HG03103 (cell line): ENCODE data around the gene ASGR2.
"Not testable (repeated sequence)": the region's sequence is repeated elsewhere in the genome, so short reads cannot be mapped to it uniquely, and the experiment has no call there.

Source experiments
- ATAC-seq: cut with Tn5 transposase; IDR thresholded peaks from one replicate; pipeline ENCODE4 v1.9.1; 2021; ENCODE audit warnings: low read depth; ENCODE audit not compliant: unreplicated experiment

ASGR2 gene, protein sequence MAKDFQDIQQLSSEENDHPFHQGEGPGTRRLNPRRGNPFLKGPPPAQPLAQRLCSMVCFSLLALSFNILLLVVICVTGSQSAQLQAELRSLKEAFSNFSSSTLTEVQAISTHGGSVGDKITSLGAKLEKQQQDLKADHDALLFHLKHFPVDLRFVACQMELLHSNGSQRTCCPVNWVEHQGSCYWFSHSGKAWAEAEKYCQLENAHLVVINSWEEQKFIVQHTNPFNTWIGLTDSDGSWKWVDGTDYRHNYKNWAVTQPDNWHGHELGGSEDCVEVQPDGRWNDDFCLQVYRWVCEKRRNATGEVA

DNA sequence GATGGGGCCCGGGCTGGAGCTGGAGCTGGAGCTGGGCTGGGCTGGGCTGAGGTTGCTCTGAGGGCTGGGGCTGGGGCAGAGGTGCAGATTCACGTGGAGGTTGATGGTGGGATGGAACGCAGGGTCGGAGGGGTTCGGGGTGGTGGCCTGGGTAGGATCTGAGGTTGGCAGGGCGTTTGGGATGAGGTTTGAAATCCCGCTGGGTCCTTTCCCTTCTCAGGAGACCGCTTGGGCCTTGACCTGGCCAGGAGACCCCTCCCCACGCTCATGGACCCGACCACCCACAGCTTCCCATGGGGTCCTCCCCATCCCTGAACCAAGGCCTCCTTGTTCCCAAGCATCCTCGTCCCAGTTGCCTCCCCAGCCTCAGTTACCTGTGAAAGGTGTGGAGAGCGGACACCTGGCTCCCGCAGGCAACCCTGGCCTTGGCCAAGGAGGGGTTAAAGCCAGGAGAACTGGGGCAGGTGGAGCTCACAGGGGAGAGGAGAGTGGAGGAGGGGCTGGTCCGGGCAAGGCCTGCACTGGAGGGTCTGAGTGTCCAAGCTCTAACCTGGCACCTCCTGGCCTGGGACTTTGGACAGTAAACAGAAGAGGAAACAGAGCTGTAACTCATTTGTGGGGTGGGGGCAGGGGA lies at the start of gene ASGR2:
Gene ASGR2, minus strand, starts transcription at position 582 of the 634 bp plus-strand sequence. CDS start 582 bp downstream, outside the sequence.
- no peak for ATAC-seq

DNA sequence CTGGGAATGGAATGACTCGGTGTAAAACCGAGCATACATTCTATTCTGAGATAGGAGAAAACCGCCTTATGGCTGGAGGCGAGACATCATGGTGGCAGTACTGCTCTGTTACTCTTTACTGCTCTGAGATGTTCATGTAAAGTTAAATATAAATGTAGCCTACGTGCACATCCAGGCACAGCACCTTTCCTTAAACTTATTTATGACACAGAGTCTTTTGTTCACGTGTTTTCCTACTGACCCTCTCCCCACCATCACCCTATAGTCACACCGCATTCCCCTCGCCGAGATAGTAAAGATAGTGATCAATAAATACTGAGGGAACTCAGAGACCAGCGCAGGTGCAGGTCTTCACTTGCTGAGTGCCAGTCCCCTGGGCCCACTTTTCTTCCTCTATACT lies 44.9 kb upstream of the ASGR2 start:
- not testable (repeated sequence) for ATAC-seq

DNA sequence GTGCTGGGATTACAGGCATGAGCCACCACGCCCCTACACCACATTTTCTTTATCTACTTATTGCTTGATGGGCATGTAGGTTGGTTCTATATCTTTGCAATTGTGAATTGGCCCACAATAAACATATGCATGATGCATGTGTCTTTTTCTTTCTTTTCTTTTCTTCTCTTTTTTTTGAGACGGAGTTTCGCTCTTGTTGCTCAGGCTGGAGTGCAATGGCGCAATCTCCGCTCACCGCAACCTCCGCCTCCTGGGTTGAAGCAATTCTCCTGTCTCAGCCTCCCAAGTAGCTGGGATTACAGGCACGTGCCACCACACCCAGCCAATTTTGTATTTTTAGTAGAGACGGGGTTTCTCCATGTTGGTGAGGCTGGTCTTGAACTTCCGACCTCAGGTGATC lies 43.8 kb upstream of the ASGR2 start:
- not testable (repeated sequence) for ATAC-seq

DNA sequence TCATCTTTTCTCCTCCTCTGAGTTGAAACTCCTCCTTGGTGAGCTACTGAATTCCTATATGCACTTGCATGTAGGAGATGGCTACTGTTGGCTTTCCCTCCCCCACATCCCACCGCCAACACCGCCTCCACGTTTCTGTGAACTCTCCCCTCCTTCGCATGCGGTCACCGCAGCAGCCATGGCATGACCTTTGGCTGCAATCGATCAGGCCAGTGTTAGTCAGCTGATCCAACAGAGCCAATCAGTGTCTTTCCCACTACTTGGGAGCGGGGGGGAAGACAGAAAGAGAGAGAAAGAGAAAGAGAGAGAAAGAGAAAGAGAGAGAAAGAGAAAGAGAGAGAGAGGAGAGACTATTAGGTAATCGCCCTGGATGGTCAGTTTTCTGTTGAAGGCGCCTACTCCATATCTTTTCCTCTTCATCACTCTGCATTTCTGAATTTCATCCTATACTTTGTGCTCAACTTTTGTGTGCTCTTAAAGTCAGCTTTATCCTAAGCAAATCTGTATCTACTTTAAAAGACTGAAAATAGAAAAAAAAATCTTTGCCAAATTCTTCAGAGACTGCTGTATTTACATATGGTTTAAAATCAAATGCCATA lies 41.8 kb upstream of the ASGR2 start:
- no peak for ATAC-seq

DNA sequence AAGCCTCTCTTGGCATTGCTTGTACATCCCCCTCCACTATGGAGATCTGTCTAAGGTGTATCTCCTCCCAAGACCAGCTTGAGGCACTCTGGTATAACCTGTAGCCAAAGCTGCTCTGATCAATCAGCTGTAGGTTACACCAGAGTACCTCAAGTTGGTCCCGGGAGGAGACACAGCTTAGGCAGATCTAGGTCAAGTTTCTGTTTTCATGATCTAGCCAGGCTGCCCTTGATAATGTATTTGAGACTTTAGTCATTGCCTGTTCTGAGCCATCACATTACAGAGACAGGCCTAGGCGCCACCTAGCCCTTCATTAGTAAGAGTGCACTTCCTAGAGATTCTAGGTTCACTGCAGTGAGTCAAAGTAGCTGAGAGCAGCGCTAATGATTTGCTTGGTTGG lies 33.1 kb upstream of the ASGR2 start:
- no peak for ATAC-seq

DNA sequence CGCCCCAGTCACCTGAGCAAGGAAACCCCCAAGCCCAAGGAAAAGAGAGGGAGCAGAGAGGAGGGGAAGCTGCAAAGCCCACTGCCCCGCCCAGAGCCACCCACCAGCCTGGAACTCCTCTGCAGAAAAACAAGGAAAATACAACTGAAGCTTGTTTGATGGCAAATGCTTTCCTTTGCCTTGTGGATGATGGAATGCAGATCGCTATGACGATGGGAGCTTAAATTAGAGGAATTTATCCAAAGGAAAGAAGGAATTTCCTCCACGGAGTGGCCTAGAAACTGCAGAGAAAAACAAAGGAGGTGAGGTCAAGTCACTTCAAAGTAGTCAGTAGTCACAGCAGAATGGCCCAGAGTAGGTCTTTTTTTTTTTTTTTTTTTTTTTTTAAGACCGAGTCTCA lies 31.5 kb upstream of the ASGR2 start:
- ATAC-seq: no peak

DNA sequence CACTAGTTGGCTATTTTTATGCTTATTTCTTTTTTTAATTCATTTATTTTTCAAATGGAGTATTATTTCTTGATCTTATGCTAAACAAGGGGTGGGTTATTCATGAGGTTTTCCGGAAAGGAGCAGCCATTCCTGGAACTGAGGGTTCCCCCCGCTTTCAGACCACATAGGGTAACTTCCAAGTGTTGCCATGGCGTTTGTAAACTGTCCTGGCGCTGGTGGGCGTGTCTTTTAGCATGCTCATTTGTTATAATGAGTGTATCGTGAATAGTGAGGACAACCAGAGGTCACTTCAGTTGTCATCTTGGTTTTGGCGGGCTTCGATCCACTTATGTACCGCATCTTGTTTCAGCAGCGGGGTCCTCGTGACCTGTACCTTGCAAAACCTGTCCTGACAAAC lies 29.6 kb upstream of the ASGR2 start:
- ATAC-seq: no peak

DNA sequence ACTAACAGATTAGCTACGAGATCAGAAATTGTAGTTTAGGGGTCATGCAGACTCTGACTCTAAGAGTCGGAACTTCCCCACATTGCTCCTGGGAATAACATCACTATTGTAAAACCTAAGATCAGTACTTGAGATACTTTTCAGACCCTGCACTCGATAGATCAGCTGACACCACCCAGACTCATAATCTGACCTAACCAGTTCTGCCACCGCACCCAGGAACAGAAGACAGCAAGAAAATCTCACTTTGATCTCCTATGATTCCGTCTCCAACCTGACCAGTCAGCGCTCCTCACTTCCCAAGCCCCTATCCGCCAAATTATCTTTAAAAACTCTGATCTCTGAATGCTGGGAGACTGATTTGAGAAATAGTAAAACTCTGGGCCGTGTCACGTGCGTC lies 27.2 kb upstream of the ASGR2 start:
- ATAC-seq: no peak

DNA sequence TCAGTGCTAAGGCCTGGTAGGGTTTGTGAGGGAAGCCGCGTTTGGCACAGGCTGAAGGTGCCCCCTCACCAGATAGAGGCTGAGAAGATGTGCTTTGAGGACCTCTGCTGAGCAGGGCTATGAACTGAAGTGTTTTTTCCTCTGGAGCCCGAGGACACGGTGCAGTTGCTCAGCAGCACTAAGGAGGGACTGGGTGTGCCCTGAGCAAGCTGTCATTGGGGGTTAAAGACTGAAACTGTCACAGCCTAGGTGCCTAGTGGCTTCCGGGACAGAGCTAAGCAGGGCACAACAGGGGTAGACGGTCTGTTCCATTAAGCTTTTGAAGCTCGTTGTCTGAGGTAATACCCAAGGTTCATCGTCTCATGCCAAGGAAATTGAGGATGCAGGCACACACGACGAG lies 24.8 kb upstream of the ASGR2 start:
- no peak for ATAC-seq

DNA sequence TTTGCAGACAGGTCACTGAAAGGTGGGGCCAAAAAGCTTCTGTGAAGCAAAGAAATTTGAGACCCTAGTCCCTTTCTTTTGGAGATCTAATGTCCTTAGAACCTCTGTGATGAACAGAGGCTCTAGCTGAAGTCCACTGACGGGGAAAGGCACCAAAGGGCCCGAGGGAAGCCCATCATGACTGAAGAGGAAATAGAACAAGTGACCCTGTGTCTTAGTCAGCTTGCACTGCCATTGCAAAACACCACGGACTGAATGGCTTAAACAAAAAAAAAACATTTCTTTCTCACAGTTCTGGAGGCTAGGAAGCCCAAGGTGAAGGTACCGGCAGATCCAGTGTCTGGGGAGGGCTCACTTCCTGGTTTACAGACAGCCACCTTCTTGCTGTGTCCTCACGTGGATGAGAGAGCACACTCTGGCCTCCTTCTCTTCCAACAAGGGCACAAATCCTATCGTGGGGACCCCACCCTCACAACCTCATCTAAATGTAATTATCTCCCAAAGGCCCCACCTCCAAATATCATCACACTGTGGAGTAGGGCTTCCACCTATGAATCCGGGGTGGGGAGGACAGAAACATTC lies 24.3 kb upstream of the ASGR2 start:
- ATAC-seq: no peak

DNA sequence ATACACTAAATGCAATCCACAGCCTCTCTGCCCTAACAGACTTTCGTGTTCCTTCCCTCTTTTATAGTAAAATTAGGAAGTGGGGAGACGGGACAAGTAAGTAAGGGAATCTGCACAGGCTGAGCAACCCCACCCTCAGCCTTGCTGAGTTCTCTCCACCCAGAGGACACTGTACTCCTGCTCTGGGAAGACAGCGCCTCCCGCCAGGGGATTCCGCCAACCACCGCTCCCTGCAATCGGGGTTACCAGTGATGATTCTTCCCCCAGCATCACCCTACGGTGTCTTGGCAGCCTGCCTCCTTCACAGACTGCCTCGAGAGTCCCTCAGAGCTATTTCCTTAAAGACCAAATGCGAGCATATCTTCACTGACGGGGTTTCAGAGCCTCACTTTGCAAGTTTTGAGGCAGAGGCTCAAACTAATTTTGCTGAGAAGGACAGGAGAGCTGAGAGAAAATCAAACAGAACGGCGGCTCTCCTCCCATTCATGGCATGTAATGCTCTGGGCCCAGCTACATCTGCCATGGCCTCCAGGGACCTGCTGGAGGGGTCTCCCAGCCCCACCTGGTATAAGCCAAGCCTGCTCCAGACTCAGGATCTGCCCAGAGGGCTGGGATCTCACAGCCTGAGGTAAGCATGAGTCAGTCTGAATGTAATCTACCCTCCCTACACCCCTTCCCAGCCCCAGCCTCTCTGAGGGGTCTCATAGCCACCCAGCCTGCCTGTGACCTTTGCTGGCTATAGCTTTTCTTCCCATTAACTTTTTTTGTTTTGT lies 22.7 kb upstream of the ASGR2 start:
- no peak for ATAC-seq

DNA sequence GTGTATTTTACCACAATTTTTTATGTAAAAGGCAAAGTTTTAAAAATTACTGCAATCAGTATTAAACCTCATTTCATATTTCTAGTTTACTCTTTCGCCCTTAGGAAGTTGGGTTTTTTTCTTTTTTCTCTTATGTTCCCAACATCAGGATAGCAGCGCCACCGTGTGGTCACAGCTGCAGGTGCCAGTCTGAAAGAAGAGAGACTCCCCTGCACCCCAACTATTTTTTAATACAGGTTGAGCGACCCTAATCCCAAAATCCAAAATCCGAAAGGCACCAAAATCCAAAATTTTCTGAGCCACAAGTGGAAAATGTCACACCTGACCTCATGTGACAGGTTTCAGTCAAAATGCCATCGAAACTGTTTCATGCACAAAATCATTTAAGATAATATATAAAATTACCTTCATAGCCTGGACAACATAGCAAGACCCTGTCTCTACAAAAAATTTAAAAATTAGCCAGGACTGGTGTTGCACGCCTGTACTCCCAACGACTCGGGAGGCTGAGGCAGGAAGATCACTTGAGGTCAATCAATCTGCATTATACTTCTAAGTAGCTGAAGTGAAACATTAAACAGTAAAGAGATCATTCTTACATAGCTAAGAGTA lies 21.8 kb upstream of the ASGR2 start:
- ATAC-seq: no peak

DNA sequence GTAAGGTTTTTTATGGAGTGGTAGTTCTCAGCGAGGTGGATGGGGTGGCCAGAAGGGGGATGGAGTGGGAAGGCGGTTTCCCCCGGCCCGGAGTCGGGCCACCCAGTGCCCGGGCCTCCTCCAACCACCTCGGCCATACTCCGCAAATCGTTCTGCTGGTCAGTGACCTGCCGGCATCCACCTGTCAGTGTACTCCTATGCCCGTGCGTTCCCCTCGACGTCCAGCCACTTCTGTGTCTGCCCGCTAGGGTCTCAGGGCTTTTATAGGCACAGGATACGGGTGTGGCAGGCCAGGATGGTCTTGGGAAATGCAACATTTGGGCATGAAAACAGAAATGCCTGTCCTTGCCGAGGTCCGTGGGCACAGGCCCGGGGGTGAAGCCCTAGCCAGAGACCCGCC lies 19.3 kb upstream of the ASGR2 start:
- no peak for ATAC-seq

DNA sequence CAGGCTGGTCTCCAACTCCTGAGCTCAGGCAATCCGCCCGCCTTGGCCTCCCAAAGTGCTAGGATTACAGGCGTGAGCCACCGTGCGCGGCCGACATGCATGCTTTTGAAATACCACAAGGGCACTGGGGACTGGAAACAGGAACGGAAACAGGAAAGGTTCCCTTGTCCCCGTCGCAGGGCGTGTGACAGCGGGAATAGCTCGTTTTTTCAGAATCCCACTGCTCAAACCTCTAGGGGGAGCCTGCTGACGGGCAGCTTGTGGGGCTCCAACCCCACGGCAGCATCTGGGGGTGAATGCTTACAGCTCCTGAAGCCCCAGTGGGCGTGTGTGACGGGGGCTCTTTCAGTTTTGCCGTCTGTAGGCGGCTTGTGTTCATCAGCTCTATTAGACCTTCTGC lies 18.8 kb upstream of the ASGR2 start:
- no peak for ATAC-seq

DNA sequence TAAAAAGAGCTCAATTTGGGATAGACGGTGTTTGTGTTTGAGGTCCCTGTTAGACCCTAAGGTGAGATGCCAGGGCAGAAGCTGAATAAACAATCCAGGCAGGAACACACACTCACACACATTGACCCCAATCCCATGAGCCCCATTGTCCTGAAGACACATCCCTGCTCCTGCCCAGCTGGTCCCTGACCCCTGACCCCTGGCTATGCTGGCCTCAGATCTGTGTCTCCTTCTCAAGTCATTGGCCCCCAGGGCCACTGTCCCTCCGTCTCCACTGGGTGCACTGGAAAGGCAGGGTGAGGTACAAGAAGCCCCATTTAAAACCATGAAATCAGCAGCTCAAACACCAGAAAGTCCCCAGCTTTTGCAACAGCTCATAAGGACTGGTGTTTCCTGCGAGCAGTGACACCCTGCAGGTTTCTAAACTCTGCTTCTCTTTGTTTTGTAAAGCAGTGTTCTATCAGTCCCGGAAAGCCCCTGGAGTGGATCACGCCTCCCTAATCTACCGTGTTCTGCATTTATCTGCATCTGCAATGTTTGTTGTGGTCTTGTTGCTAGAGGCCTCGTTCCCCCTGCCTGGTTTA lies 18.0 kb upstream of the ASGR2 start:
- peak; percentile 66 for ATAC-seq

DNA sequence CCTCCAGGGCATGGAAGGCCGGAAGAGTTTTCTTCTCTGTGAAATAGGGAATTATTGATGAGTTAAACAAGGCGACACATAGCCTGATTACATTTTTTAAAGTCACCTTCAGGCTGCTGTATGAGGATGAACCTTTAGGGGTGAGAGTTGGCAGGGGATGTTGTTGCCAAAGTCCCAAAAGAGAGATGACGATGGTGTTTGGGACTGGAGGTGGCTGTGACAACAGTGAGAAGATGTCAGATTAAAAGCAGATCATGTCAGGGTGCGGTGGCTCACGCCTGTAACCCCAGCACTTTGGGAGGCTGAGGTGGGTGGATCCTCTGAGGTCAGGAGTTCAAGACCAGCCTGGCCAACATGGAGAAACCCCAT lies 16.8 kb upstream of the ASGR2 start:
- ATAC-seq: no peak

DNA sequence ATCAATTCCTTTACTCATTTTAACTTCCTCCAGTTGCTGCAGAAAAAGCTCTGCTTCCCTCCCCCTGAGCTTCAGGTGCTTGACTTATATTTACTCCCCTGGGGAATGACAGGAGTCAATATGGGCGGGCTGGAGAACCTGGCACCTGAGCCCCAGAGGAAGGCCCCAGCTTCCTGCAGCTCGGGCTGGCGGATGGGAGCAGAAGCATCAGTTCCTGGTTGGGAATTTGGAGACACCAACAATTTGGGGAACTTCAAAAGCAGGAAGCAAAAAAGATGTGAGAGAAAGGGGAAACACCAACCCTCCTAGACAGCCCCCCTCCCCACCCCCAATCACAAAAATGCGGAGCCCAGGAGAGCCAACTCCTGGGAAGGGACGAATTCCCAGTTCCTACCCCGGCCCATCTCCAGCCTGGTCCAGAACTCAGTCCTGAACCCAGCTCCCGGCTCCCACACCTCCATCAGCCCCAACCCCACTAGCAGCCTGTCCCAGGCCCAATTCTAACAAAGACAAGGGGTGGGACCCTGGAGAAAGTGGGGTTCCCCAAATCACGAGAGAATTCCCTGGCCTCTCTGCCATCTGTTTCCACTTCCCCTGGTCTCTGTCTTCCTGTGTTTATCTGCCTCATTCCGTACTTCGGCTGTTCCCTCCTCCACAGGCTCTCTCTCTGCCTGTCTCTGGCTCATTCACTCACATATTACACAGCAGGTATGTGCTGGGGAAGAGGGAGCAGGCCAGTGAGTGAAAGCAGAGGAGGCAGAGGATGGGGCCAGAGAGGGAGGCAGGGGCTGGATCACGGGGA lies 16.2 kb upstream of the ASGR2 start:
- no peak for ATAC-seq

DNA sequence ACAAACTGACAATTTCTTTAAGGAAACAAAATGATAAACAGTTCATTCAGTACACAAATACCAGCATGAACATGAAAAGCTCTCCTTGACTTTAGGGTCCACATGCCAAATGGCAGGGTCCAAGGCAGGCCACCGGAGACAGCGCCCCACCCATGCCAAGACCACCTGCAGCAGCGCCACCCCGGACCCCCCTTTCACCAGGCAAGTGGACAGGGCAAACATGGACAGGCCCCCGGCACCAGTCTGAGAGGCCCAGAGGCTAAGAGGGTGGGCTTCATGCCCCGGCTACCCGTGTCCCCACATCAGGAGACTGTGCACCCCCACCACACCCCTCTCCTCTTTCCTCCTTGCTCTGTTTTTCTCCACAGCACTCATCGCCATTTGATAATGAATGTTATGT lies 14.7 kb upstream of the ASGR2 start:
- ATAC-seq: no peak

DNA sequence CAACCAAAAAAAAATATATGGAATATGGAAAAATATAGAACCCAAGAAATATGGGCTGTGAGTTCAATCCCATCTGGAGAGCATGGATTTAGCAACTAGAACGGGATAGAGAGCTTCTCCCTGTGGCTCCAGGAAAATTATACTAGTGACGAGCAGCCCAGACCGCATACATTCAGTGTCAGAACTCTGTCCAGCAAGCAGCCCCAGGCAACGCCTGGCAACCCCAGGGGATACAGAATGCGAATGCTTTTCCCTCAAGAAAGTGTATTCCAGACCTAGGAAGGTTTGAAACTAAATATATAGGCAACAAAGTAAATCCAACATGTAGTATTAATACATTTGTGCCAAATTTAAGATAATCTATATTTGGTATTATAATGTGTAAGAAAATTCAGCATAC lies 13.5 kb upstream of the ASGR2 start:
- no peak for ATAC-seq
